NCI-H1092 (cell line): Measurements from ENCODE around the gene C15orf62.
A peak's percentile ranks its signal among the peaks of the same experiment; 100 is the strongest.

Experiments
- DNase-seq: peaks from one replicate; lab custom pipeline; 2025; lab: John Stamatoyannopoulos, UW

The C15orf62 gene

GRCh38 chr15:40756938-40757337 is 12.8 kb upstream of the C15orf62 start:
- no peak for DNase-seq

GRCh38 chr15:40759961-40760360 is 9.8 kb upstream of the C15orf62 start:
- no peak for DNase-seq

- peak; percentile 34 for DNase-seq
These were observed 6.6 kb upstream of the C15orf62 start for GRCh38 chr15:40762919-40763800.

GRCh38 chr15:40763801-40764628 is 5.8 kb upstream of the C15orf62 start, which contains the start of gene GCHFR:
GCHFR (plus strand) TSS chr15:40764068; CDS start chr15:40764181, 113 bp downstream.
- DNase-seq, result no peak

- no peak for DNase-seq
These were observed 5.1 kb upstream of the C15orf62 start for GRCh38 chr15:40764629-40765103.

GRCh38 chr15:40766194-40766815 is 3.5 kb upstream of the C15orf62 start:
- DNase-seq, result no peak

- no peak for DNase-seq
These were observed 2.6 kb upstream of the C15orf62 start for GRCh38 chr15:40766906-40767837.

- DNase-seq, result no peak
These were observed 1.8 kb upstream of the C15orf62 start for GRCh38 chr15:40767838-40768500.

GRCh38 chr15:40768521-40769273 is 1.1 kb upstream of the C15orf62 start:
- no peak for DNase-seq

GRCh38 chr15:40770147-40770721 is 454 bp downstream of the C15orf62 start:
- DNase-seq, result no peak

- no peak for DNase-seq
These were observed 1.5 kb downstream of the C15orf62 start for GRCh38 chr15:40771242-40771641.

- no peak for DNase-seq
These were observed 2.2 kb downstream of the C15orf62 start for GRCh38 chr15:40772014-40772413.

GRCh38 chr15:40773496-40773895 is 3.7 kb downstream of the C15orf62 start:
- DNase-seq, result no peak

GRCh38 chr15:40773902-40774301 is 4.1 kb downstream of the C15orf62 start:
- DNase-seq, result no peak

GRCh38 chr15:40775007-40775406 is 5.2 kb downstream of the C15orf62 start:
- no peak for DNase-seq

- no peak for DNase-seq
These were observed 6.2 kb downstream of the C15orf62 start for GRCh38 chr15:40775740-40776536.

- DNase-seq, result no peak
These were observed 6.9 kb downstream of the C15orf62 start for GRCh38 chr15:40776537-40777141.

GRCh38 chr15:40782609-40783227 is 12.9 kb downstream of the C15orf62 start:
- peak; percentile 28 for DNase-seq
